Measurements from ENCODE around the gene FAM83B. TPM values are rescaled to one million over a fixed set of nuclear protein-coding genes. Genes with fewer than 3 reads are reported as not detected.

Gene FAM83B
- total RNA-seq, 2 donors from 2014 or later: 36.6 to 62.8 TPM

GRCh38 chr6:54909184-54909583 is 62.6 kb downstream of the FAM83B start:
- Histone ChIP-seq H3K27me3 (no peaks in the 10 kb centered on the region), H3K27ac (no peak overlapping the region), H3K4me1 (no peaks in the 10 kb centered on the region), H3K36me3 (no peaks in the 10 kb centered on the region), H3K4me3 (no peak overlapping the region), H3K9ac (ENCODE audit: low read depth in 2 of 2, low read length in 2 of 2) (no peak overlapping the region), H3K9me3 (no peaks in the 10 kb centered on the region)
- DNase-seq: no peak
- no peak for TF ChIP-seq CTCF (IDR thresholded peaks at IDR 0.05)
- intact Hi-C loops (cut with DNase I): no loop called here

- intact Hi-C loops (cut with DNase I): no loop called here
- H3K9ac ChIP-seq (ENCODE audit: low read depth in 2 of 2, low read length in 2 of 2): no peak overlapping the region
- H3K4me3 ChIP-seq: no peak overlapping the region
- H3K4me1 ChIP-seq: no peaks in the 10 kb centered on the region
- H3K27ac ChIP-seq: peak overlapping the region; percentile 51
- H3K9me3 ChIP-seq: no peaks in the 10 kb centered on the region
- DNase-seq: peak; percentile 63
- no peaks in the 10 kb centered on the region for H3K27me3 ChIP-seq
- TF ChIP-seq CTCF (IDR thresholded peaks at IDR 0.05): no peak
- no peaks in the 10 kb centered on the region for H3K36me3 ChIP-seq
These were observed 63.9 kb downstream of the FAM83B start for GRCh38 chr6:54910431-54910884.

GRCh38 chr6:54910921-54911320 is 64.3 kb downstream of the FAM83B start:
- intact Hi-C loops (cut with DNase I): no loop called here
- no peaks in the 10 kb centered on the region for H3K4me1 ChIP-seq
- TF ChIP-seq CTCF (IDR thresholded peaks at IDR 0.05): no peak
- H3K9me3 ChIP-seq: no peaks in the 10 kb centered on the region
- H3K27ac ChIP-seq: peak overlapping the region; percentile 51
- no peaks in the 10 kb centered on the region for H3K36me3 ChIP-seq
- H3K27me3 ChIP-seq: no peaks in the 10 kb centered on the region
- no peak overlapping the region for H3K4me3 ChIP-seq
- H3K9ac ChIP-seq (ENCODE audit: low read depth in 2 of 2, low read length in 2 of 2): no peak overlapping the region
- DNase-seq: no peak

GRCh38 chr6:54913211-54913610 is 66.6 kb downstream of the FAM83B start:
- Histone ChIP-seq H3K9ac (ENCODE audit: low read depth in 2 of 2, low read length in 2 of 2) (no peak overlapping the region), H3K27ac (no peak overlapping the region), H3K36me3 (no peaks in the 10 kb centered on the region), H3K4me1 (no peaks in the 10 kb centered on the region), H3K9me3 (no peaks in the 10 kb centered on the region), H3K27me3 (no peaks in the 10 kb centered on the region), H3K4me3 (no peak overlapping the region)
- intact Hi-C loops (cut with DNase I): no loop called here
- TF ChIP-seq CTCF (IDR thresholded peaks at IDR 0.05): no peak
- DNase-seq: no peak

DNA sequence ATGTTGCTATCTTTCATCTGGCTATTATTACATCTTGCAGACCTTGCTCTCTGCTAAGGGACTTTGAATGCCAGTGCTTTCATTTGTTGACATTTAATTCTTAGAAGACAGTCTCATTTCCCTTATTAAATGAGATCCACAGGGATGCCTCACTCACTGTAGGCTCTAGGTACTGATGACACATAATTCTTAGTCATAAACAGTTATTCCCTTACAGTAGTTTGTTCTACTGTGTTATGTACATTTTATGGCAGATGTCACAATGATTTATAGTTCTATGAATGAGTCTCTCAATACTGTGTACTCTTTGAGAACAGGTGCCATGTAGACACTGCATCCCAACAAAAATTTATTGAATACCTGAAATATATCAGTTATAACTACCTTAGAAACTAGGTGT is 70.3 kb downstream of the FAM83B start:
- no peaks in the 10 kb centered on the region for H3K27me3 ChIP-seq
- no peaks in the 10 kb centered on the region for H3K4me1 ChIP-seq
- intact Hi-C loops (cut with DNase I): no loop called here
- no peaks in the 10 kb centered on the region for H3K36me3 ChIP-seq
- no peak overlapping the region for H3K4me3 ChIP-seq
- no peaks in the 10 kb centered on the region for H3K9me3 ChIP-seq
- no peak for DNase-seq
- no peak overlapping the region for H3K9ac ChIP-seq (ENCODE audit: low read depth in 2 of 2, low read length in 2 of 2)
- no peak overlapping the region for H3K27ac ChIP-seq
- no peak for TF ChIP-seq CTCF (IDR thresholded peaks at IDR 0.05)

DNA sequence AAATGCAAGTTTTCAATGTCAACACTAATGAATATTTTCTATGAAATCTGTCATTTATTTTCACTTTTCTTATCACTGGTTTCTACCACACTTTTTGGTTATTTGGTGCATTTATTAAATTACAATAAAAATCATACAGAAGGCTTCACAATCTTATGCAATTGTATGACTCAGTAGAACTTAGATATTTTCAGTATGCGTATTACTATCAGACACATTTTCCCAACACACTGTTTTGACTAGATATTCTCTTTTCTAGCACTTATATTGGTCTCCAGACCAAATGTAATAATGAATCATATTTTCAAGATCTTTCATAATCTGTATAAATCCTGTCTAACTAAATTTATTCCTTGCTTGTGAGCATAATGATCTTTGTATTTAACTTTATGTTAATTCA is 74.1 kb downstream of the FAM83B start:
- Histone ChIP-seq H3K4me1 (no peaks in the 10 kb centered on the region), H3K36me3 (no peaks in the 10 kb centered on the region), H3K27ac (no peak overlapping the region), H3K4me3 (no peak overlapping the region), H3K27me3 (no peaks in the 10 kb centered on the region), H3K9ac (ENCODE audit: low read depth in 2 of 2, low read length in 2 of 2) (no peak overlapping the region), H3K9me3 (no peaks in the 10 kb centered on the region)
- intact Hi-C loops (cut with DNase I): no loop called here
- no peak for TF ChIP-seq CTCF (IDR thresholded peaks at IDR 0.05)
- DNase-seq: no peak

Data from colonic mucosa (tissue), 4 donors.